ENCODE results near the gene UPF2.
"Not testable (repeated sequence)": the region's sequence is repeated elsewhere in the genome, so short reads cannot be mapped to it uniquely, and the experiment has no call there.

The UPF2 gene

GRCh38 chr10:12073526-12073925 is 30.9 kb upstream of the UPF2 start:
- no peak overlapping the region for H3K9ac ChIP-seq (ENCODE audit: low read length)
- no peak for DNase-seq
- H3K27me3 ChIP-seq (replicated peaks; ENCODE audit: insufficient read depth, low read length) = no peaks in the 10 kb centered on the region
- H3K79me2 ChIP-seq (ENCODE audit: low read length) = peaks cover 23% of the 10 kb centered on the region
- H3K36me3 ChIP-seq (replicated peaks; ENCODE audit: insufficient read depth, low read length) = no peaks in the 10 kb centered on the region
- H3K4me1 ChIP-seq (ENCODE audit: low read length) = no peaks in the 10 kb centered on the region
- no peak overlapping the region for H3K4me3 ChIP-seq (ENCODE audit: low read length)
- H3K9me2 ChIP-seq (replicated peaks; ENCODE audit: insufficient read depth, low read length) = no peaks in the 10 kb centered on the region
- H2AFZ ChIP-seq (ENCODE audit: low read length) = no peak overlapping the region
- no peak overlapping the region for H3K27ac ChIP-seq (ENCODE audit: low read length)
- TF ChIP-seq CTCF (IDR thresholded peaks at IDR 0.05; ENCODE audit: low read length) (no peak), EZH2 (optimal IDR thresholded peaks at IDR 0.05; ENCODE audit: low read depth, low read length) (no peak), EZH2phosphoT487 (IDR thresholded peaks at IDR 0.05; ENCODE audit: low read length) (no peak)
- no peak overlapping the region for H3K4me2 ChIP-seq (ENCODE audit: low read depth, low read length)
- H3F3A ChIP-seq (ENCODE audit: insufficient read depth, low read length) = 0 out of 2 replicates have a peak, but pooled peaks cover 9% of the 10 kb centered on the region
- no peaks in the 10 kb centered on the region for H3K9me3 ChIP-seq (replicated peaks; ENCODE audit: insufficient read depth, low read length)
- no peaks in the 10 kb centered on the region for H4K20me1 ChIP-seq (ENCODE audit: insufficient read depth, low read length)

- H3K27ac ChIP-seq (ENCODE audit: low read length); H3F3A ChIP-seq (ENCODE audit: insufficient read depth, low read length); H3K4me1 ChIP-seq (ENCODE audit: low read length); H3K36me3 ChIP-seq (replicated peaks; ENCODE audit: insufficient read depth, low read length); H3K27me3 ChIP-seq (replicated peaks; ENCODE audit: insufficient read depth, low read length); H4K20me1 ChIP-seq (ENCODE audit: insufficient read depth, low read length); H3K9me2 ChIP-seq (replicated peaks; ENCODE audit: insufficient read depth, low read length); DNase-seq; H3K9me3 ChIP-seq (replicated peaks; ENCODE audit: insufficient read depth, low read length); H2AFZ ChIP-seq (ENCODE audit: low read length); H3K4me3 ChIP-seq (ENCODE audit: low read length); H3K4me2 ChIP-seq (ENCODE audit: low read depth, low read length); H3K9ac ChIP-seq (ENCODE audit: low read length): not testable (repeated sequence)
- peaks cover 23% of the 10 kb centered on the region for H3K79me2 ChIP-seq (ENCODE audit: low read length)
Observed at GRCh38 chr10:12071441-12071840, 28.8 kb upstream of the UPF2 start.

- H3K27me3 ChIP-seq (replicated peaks; ENCODE audit: insufficient read depth, low read length) = no peaks in the 10 kb centered on the region
- peak within 1 kb of the TSS; percentile 52; the same call in 1 of the 2 replicates for H3K27ac ChIP-seq (ENCODE audit: low read length)
- peak; percentile 18 for TF ChIP-seq CTCF (IDR thresholded peaks at IDR 0.05; ENCODE audit: low read length)
- TF ChIP-seq EZH2 (optimal IDR thresholded peaks at IDR 0.05; ENCODE audit: low read depth, low read length) = no peak
- no peak for TF ChIP-seq EZH2phosphoT487 (IDR thresholded peaks at IDR 0.05; ENCODE audit: low read length)
- H3F3A ChIP-seq (ENCODE audit: insufficient read depth, low read length) = 0 out of 2 replicates have a peak, but pooled peaks cover 4% of the 10 kb centered on the region
- H4K20me1 ChIP-seq (ENCODE audit: insufficient read depth, low read length) = no peaks in the 10 kb centered on the region
- DNase-seq = peak; percentile 98
- no peaks in the 10 kb centered on the region for H3K4me1 ChIP-seq (ENCODE audit: low read length)
- H3K79me2 ChIP-seq (ENCODE audit: low read length) = peaks cover 23% of the 10 kb centered on the region
- H3K4me3 ChIP-seq (ENCODE audit: low read length) = peak within 1 kb of the TSS; percentile 89
- H3K9me2 ChIP-seq (replicated peaks; ENCODE audit: insufficient read depth, low read length) = no peaks in the 10 kb centered on the region
- peak within 1 kb of the TSS; percentile 69 for H3K4me2 ChIP-seq (ENCODE audit: low read depth, low read length)
- H3K36me3 ChIP-seq (replicated peaks; ENCODE audit: insufficient read depth, low read length) = no peaks in the 10 kb centered on the region
- peak within 1 kb of the TSS; percentile 91 for H3K9ac ChIP-seq (ENCODE audit: low read length)
- no peaks in the 10 kb centered on the region for H3K9me3 ChIP-seq (replicated peaks; ENCODE audit: insufficient read depth, low read length)
- H2AFZ ChIP-seq (ENCODE audit: low read length) = peak within 1 kb of the TSS; percentile 86
Observed at GRCh38 chr10:12068449-12069269, 26.1 kb upstream of the UPF2 start, which contains the start of gene DHTKD1. Gene DHTKD1, plus strand, starts transcription at chr10:12068954. Its CDS starts 80 bp downstream, at chr10:12069034.

- H3K9ac ChIP-seq (ENCODE audit: low read length) = no peak overlapping the region
- no peak overlapping the region for H3K4me3 ChIP-seq (ENCODE audit: low read length)
- no peaks in the 10 kb centered on the region for H3K9me2 ChIP-seq (replicated peaks; ENCODE audit: insufficient read depth, low read length)
- H3K27ac ChIP-seq (ENCODE audit: low read length) = no peak overlapping the region
- H4K20me1 ChIP-seq (ENCODE audit: insufficient read depth, low read length) = no peaks in the 10 kb centered on the region
- peaks cover 23% of the 10 kb centered on the region for H3K79me2 ChIP-seq (ENCODE audit: low read length)
- TF ChIP-seq CTCF (IDR thresholded peaks at IDR 0.05; ENCODE audit: low read length) = no peak
- no peak for TF ChIP-seq EZH2 (optimal IDR thresholded peaks at IDR 0.05; ENCODE audit: low read depth, low read length)
- TF ChIP-seq EZH2phosphoT487 (IDR thresholded peaks at IDR 0.05; ENCODE audit: low read length) = no peak
- H3K36me3 ChIP-seq (replicated peaks; ENCODE audit: insufficient read depth, low read length) = no peaks in the 10 kb centered on the region
- H3K9me3 ChIP-seq (replicated peaks; ENCODE audit: insufficient read depth, low read length) = no peaks in the 10 kb centered on the region
- no peaks in the 10 kb centered on the region for H3F3A ChIP-seq (ENCODE audit: insufficient read depth, low read length)
- no peaks in the 10 kb centered on the region for H3K4me1 ChIP-seq (ENCODE audit: low read length)
- H3K27me3 ChIP-seq (replicated peaks; ENCODE audit: insufficient read depth, low read length) = no peaks in the 10 kb centered on the region
- no peak overlapping the region for H2AFZ ChIP-seq (ENCODE audit: low read length)
- no peak for DNase-seq
- no peak overlapping the region for H3K4me2 ChIP-seq (ENCODE audit: low read depth, low read length)
Observed at GRCh38 chr10:12067336-12067735, 24.7 kb upstream of the UPF2 start.
